Measurements from ENCODE around the gene ADD3.

ADD3 gene

GRCh38 chr10:109975244-109976190 lies 32.3 kb upstream of the ADD3 start:
- no peaks in the 10 kb centered on the region for H3K9me3 ChIP-seq (ENCODE audit: insufficient read depth, low read length, severe bottlenecking)
- no peaks in the 10 kb centered on the region for H3K4me1 ChIP-seq (ENCODE audit: insufficient read depth, low read length)
- H3K4me2 ChIP-seq (ENCODE audit: insufficient read depth, low read length): no peak overlapping the region
- no peaks in the 10 kb centered on the region; the same call in 1 of the 2 replicates for H4K20me1 ChIP-seq (ENCODE audit: insufficient read depth, low read length)
- peaks cover 20% of the 10 kb centered on the region for H3K27me3 ChIP-seq (ENCODE audit: insufficient read depth, low read length, poor library complexity)
- no peaks in the 10 kb centered on the region for H3K79me2 ChIP-seq (ENCODE audit: insufficient read depth, low read length)
- H3K27ac ChIP-seq (ENCODE audit: low read length): no peak overlapping the region
- H2AFZ ChIP-seq (ENCODE audit: low read depth, low read length): no peak overlapping the region
- TF ChIP-seq EZH2 (IDR thresholded peaks at IDR 0.05; ENCODE audit: borderline replicate concordance, low read depth, low read length, severe bottlenecking) (no peak), CTCF (IDR thresholded peaks at IDR 0.05; ENCODE audit: borderline replicate concordance, extremely low read depth, low read length, poor library complexity, severe bottlenecking) (no peak)
- DNase-seq (no peak), ATAC-seq (ENCODE audit: insufficient read depth, low read depth) (no peak)
- no peaks in the 10 kb centered on the region for H3K36me3 ChIP-seq (ENCODE audit: insufficient read depth, low read length)
- no peak overlapping the region for H3K4me3 ChIP-seq (ENCODE audit: low read depth in 1 of 2, low read length in 2 of 2)
- H3K9ac ChIP-seq (ENCODE audit: low read depth, low read length): no peak overlapping the region

GRCh38 chr10:109976681-109977080 lies 31.1 kb upstream of the ADD3 start:
- no peak overlapping the region for H3K27ac ChIP-seq (ENCODE audit: low read length)
- ATAC-seq (ENCODE audit: insufficient read depth, low read depth) (no peak), DNase-seq (no peak)
- no peaks in the 10 kb centered on the region for H3K9me3 ChIP-seq (ENCODE audit: insufficient read depth, low read length, severe bottlenecking)
- H3K4me3 ChIP-seq (ENCODE audit: low read depth in 1 of 2, low read length in 2 of 2): no peak overlapping the region
- H3K27me3 ChIP-seq (ENCODE audit: insufficient read depth, low read length, poor library complexity): peaks cover 18% of the 10 kb centered on the region
- no peaks in the 10 kb centered on the region for H3K36me3 ChIP-seq (ENCODE audit: insufficient read depth, low read length)
- no peak overlapping the region for H3K4me2 ChIP-seq (ENCODE audit: insufficient read depth, low read length)
- H2AFZ ChIP-seq (ENCODE audit: low read depth, low read length): no peak overlapping the region
- no peaks in the 10 kb centered on the region for H3K4me1 ChIP-seq (ENCODE audit: insufficient read depth, low read length)
- no peaks in the 10 kb centered on the region; the same call in 1 of the 2 replicates for H4K20me1 ChIP-seq (ENCODE audit: insufficient read depth, low read length)
- H3K79me2 ChIP-seq (ENCODE audit: insufficient read depth, low read length): no peaks in the 10 kb centered on the region
- no peak overlapping the region for H3K9ac ChIP-seq (ENCODE audit: low read depth, low read length)
- TF ChIP-seq EZH2 (IDR thresholded peaks at IDR 0.05; ENCODE audit: borderline replicate concordance, low read depth, low read length, severe bottlenecking) (no peak), CTCF (IDR thresholded peaks at IDR 0.05; ENCODE audit: borderline replicate concordance, extremely low read depth, low read length, poor library complexity, severe bottlenecking) (no peak)

GRCh38 chr10:109977382-109977806 lies 30.4 kb upstream of the ADD3 start:
- Histone ChIP-seq H3K79me2 (ENCODE audit: insufficient read depth, low read length) (no peaks in the 10 kb centered on the region), H2AFZ (ENCODE audit: low read depth, low read length) (no peak overlapping the region), H3K36me3 (ENCODE audit: insufficient read depth, low read length) (no peaks in the 10 kb centered on the region), H4K20me1 (ENCODE audit: insufficient read depth, low read length) (no peaks in the 10 kb centered on the region; the same call in 1 of the 2 replicates), H3K4me2 (ENCODE audit: insufficient read depth, low read length) (no peak overlapping the region), H3K4me3 (ENCODE audit: low read depth in 1 of 2, low read length in 2 of 2) (no peak overlapping the region), H3K9ac (ENCODE audit: low read depth, low read length) (no peak overlapping the region), H3K4me1 (ENCODE audit: insufficient read depth, low read length) (no peaks in the 10 kb centered on the region), H3K27ac (ENCODE audit: low read length) (no peak overlapping the region), H3K9me3 (ENCODE audit: insufficient read depth, low read length, severe bottlenecking) (no peaks in the 10 kb centered on the region), H3K27me3 (ENCODE audit: insufficient read depth, low read length, poor library complexity) (peaks cover 11% of the 10 kb centered on the region)
- no peak for DNase-seq
- TF ChIP-seq EZH2 (IDR thresholded peaks at IDR 0.05; ENCODE audit: borderline replicate concordance, low read depth, low read length, severe bottlenecking) (no peak), CTCF (IDR thresholded peaks at IDR 0.05; ENCODE audit: borderline replicate concordance, extremely low read depth, low read length, poor library complexity, severe bottlenecking) (no peak)
- ATAC-seq (ENCODE audit: insufficient read depth, low read depth): no peak

Measured in DND-41 (cell line).